Liver (tissue), 9 donors: Measurements from ENCODE around the gene ZNF669. TPM values are rescaled to one million over a fixed set of nuclear protein-coding genes. Genes with fewer than 3 reads are reported as not detected.

ENCODE experiments used
- DNase-seq: peaks from one replicate; pipeline ENCODE4 v3.0.0-alpha.2; 2017; ENCODE audit warnings: low spot score
- H3K27ac ChIP-seq, 2 donors: one replicate each; pipeline ENCODE4 v1.7.0; 2013; ENCODE audit warnings: inconsistent platforms in 2 of 2, low read length in 2 of 2, control low read depth in 1 of 2, low read depth in 1 of 2, mild to moderate bottlenecking in 1 of 2
- H3K27me3 ChIP-seq, 4 donors: one replicate each; pipeline versions ENCODE4 v1.6.1 to v1.7.0; 2013; ENCODE audit warnings: low read length in 3 of 4, inconsistent platforms in 1 of 4, mild to moderate bottlenecking in 1 of 4, moderate library complexity in 1 of 4; ENCODE audit not compliant: control insufficient read depth in 4 of 4, insufficient read depth in 4 of 4
- H3K36me3 ChIP-seq, 4 donors: one replicate each; pipeline versions ENCODE4 v1.6.1 to v1.7.0; 2013; ENCODE audit warnings: low read length in 3 of 4, mild to moderate bottlenecking in 3 of 4, low read depth in 1 of 4, moderate library complexity in 1 of 4; ENCODE audit not compliant: control insufficient read depth in 4 of 4, insufficient read depth in 3 of 4
- H3K4me1 ChIP-seq, 4 donors: one replicate each; pipeline versions ENCODE4 v1.6.1 to v1.7.0; 2013; ENCODE audit warnings: low read length in 3 of 4, mild to moderate bottlenecking in 3 of 4, moderate library complexity in 1 of 4; ENCODE audit not compliant: control insufficient read depth in 4 of 4, insufficient read depth in 4 of 4
- H3K4me3 ChIP-seq, 3 donors: one replicate each; pipeline versions ENCODE4 v1.6.1 to v1.7.0; 2013; ENCODE audit warnings: low read length in 3 of 3, control low read depth in 1 of 3, low read depth in 1 of 3, mild to moderate bottlenecking in 1 of 3
- H3K9ac ChIP-seq, 2 donors: one replicate each; pipeline ENCODE4 v1.7.0; 2013; ENCODE audit warnings: low read length in 2 of 2, mild to moderate bottlenecking in 2 of 2, moderate library complexity in 2 of 2, control low read depth in 1 of 2, low read depth in 1 of 2
- H3K9me3 ChIP-seq, 4 donors: one replicate each; pipeline versions ENCODE4 v1.6.1 to v1.7.0; 2013; ENCODE audit warnings: low read length in 3 of 4; ENCODE audit not compliant: control insufficient read depth in 4 of 4
- CTCF ChIP-seq: fragments of 150-350 bp; IDR thresholded peaks from 2 replicates; pipeline ENCODE4 v1.5.1; 2017; ENCODE audit warnings: improper control_type of control experiment, low read depth, low read length; ENCODE audit not compliant: missing input control
- EGR1 ChIP-seq, 2 donors: IDR thresholded peaks; 2 replicates each; pipeline ENCODE4 v1.6.1; 2016 to 2018; ENCODE audit warnings: antibody characterized with exemption in 2 of 2, low read depth in 2 of 2
- FOXA1 ChIP-seq: IDR thresholded peaks from 2 replicates; pipeline ENCODE4 v1.6.1; 2016; ENCODE audit warnings: antibody characterized with exemption
- FOXA2 ChIP-seq: IDR thresholded peaks from 2 replicates; pipeline ENCODE4 v1.6.1; 2016; ENCODE audit warnings: antibody characterized with exemption
- HNF4A ChIP-seq, 2 donors: conservative IDR thresholded peaks; 2 replicates each; pipeline ENCODE4 v1.6.1; 2016; ENCODE audit warnings: antibody characterized with exemption in 2 of 2, mild to moderate bottlenecking in 2 of 2
- HNF4G ChIP-seq: IDR thresholded peaks from 2 replicates; pipeline ENCODE4 v1.6.1; 2016; ENCODE audit warnings: antibody characterized with exemption
- JUND ChIP-seq, 2 donors: IDR thresholded peaks; 2 replicates each; pipeline ENCODE4 v1.6.1; 2016; ENCODE audit warnings: antibody characterized with exemption in 2 of 2
- NR2F2 ChIP-seq: IDR thresholded peaks from 2 replicates; pipeline ENCODE4 v1.6.1; 2016; ENCODE audit warnings: antibody characterized with exemption
- RAD21 ChIP-seq, 2 donors: IDR thresholded peaks; 2 replicates each; pipeline ENCODE4 v1.6.1; 2016; ENCODE audit warnings: antibody characterized with exemption in 2 of 2, mild to moderate bottlenecking in 2 of 2
- REST ChIP-seq: IDR thresholded peaks from 2 replicates; pipeline ENCODE4 v1.6.1; 2016; ENCODE audit warnings: antibody characterized with exemption, mild to moderate bottlenecking
- RXRA ChIP-seq, 2 donors: IDR thresholded peaks; 2 replicates each; pipeline ENCODE4 v1.6.1; 2017 to 2018; ENCODE audit warnings: antibody characterized with exemption in 2 of 2, mild to moderate bottlenecking in 1 of 2
- TAF1 ChIP-seq: conservative IDR thresholded peaks from 2 replicates; pipeline ENCODE4 v1.6.1; 2016; ENCODE audit warnings: antibody characterized with exemption, mild to moderate bottlenecking
- YY1 ChIP-seq: IDR thresholded peaks from 2 replicates; pipeline ENCODE4 v1.6.1; 2016; ENCODE audit warnings: antibody characterized with exemption, mild to moderate bottlenecking
- ZBTB33 ChIP-seq: IDR thresholded peaks from 2 replicates; pipeline ENCODE4 v1.6.1; 2016; ENCODE audit warnings: antibody characterized with exemption
- WGBS: extraction: QIAGEN DNeasy Blood & Tissue Kit; methylation state at CpG from one replicate; pipeline ENCODE4 v1.1.7; 2013; 5-methylcytosine and 5-hydroxymethylcytosine counted together
- polyA plus RNA-seq, 2 donors: library from polyadenylated mRNA; stranded (reverse) in 1 of 2; unstranded in 1 of 2; fragments of 200-250 nt in 1 of 2; fragments of >200 nt in 1 of 2; fragmentation: Nextera tagmentation in 1 of 2; extraction: Ambion mirVana in 1 of 2; gene quantifications; one replicate each; pipeline versions ENCODE4 v1.2.1 to v1.2.3, GENCODE V29; 2013 to 2015
- total RNA-seq, 2 donors: library from RNA; depleted of rRNA; stranded (reverse); fragments of >200 nt; gene quantifications; one replicate each; pipeline ENCODE4 v1.2.3, GENCODE V29; 2014
- donor health status: healthy.
- donor health status: healthy.
- donor health status: healthy.
- donor health status: healthy.
- donor health status: healthy.

The ZNF669 gene
- total and polyA plus RNA-seq, 4 donors: 1.2 to 4.2 (median 2.2) TPM

GRCh38 chr1:247096112-247096511 lies 8.0 kb downstream of the ZNF669 start:
- no peak for TF ChIP-seq FOXA1
- TF ChIP-seq NR2F2: no peak
- no peak for TF ChIP-seq CTCF
- no peak for TF ChIP-seq RAD21 (IDR thresholded peaks at IDR 0.05)
- TF ChIP-seq JUND (IDR thresholded peaks at IDR 0.05): no peak
- no peak for TF ChIP-seq REST
- no peak for TF ChIP-seq YY1
- H3K9me3 ChIP-seq: peaks cover 14 to 39% (median 32%) of the 10 kb centered on the region in 4 donors
- H3K9ac ChIP-seq: no peak overlapping the region
- H3K4me3 ChIP-seq: no peak overlapping the region
- DNase-seq: no peak
- no peaks in the 10 kb centered on the region for H3K27me3 ChIP-seq
- no peaks in the 10 kb centered on the region for H3K4me1 ChIP-seq
- 96% methylated on average over 3 of the region's 3 CpGs for WGBS
- peaks cover 1 to 17% (median 11%) of the 10 kb centered on the region in 4 donors for H3K36me3 ChIP-seq
- no peak overlapping the region for H3K27ac ChIP-seq

GRCh38 chr1:247090455-247090854 lies 13.7 kb downstream of the ZNF669 start:
- Histone ChIP-seq H3K9me3 (peaks cover 0 to 5% (median 0%) of the 10 kb centered on the region in 4 donors), H3K4me1 (no peaks in the 10 kb centered on the region), H3K27ac (no peak overlapping the region), H3K27me3 (no peaks in the 10 kb centered on the region), H3K36me3 (no peaks in the 10 kb centered on the region), H3K4me3 (no peak overlapping the region), H3K9ac (no peak overlapping the region)
- 85% methylated on average over 14 of the region's 14 CpGs for WGBS
- DNase-seq: no peak
- TF ChIP-seq HNF4A (conservative IDR thresholded peaks at IDR 0.05) (no peak), RXRA (IDR thresholded peaks at IDR 0.05) (no peak), FOXA1 (no peak), FOXA2 (no peak), YY1 (no peak), HNF4G (no peak), ZBTB33 (no peak), NR2F2 (no peak), EGR1 (IDR thresholded peaks at IDR 0.05; ENCODE audit: low read depth in 2 of 2) (no peak), CTCF (no peak), TAF1 (no peak), JUND (IDR thresholded peaks at IDR 0.05) (no peak)
